HepG2 (cell line): ENCODE results near the gene COX5B. TPM values are rescaled to one million over a fixed set of nuclear protein-coding genes. Genes with fewer than 3 reads are reported as not detected.

Experiments used
- ARNTL ChIP-seq: sonication (generic); formaldehyde crosslinking; IDR thresholded peaks from 2 replicates; pipeline ENCODE4 v1.4.0; 2020; ENCODE audit warnings: mild to moderate bottlenecking, missing genetic modification reagents
- CREM ChIP-seq, 2 experiments: sonication (generic) in 1 of 2; formaldehyde crosslinking in 1 of 2; IDR thresholded peaks; 2 replicates each; pipeline versions ENCODE4 v1.4.0 to v1.6.1; 2016 to 2020; ENCODE audit warnings: antibody characterized with exemption in 1 of 2, mild to moderate bottlenecking in 1 of 2, missing genetic modification reagents in 1 of 2
- HNF1A ChIP-seq, 2 experiments: sonication (generic) in 1 of 2; formaldehyde crosslinking in 1 of 2; IDR thresholded peaks; 2 replicates each; pipeline versions ENCODE4 v1.4.0 to v1.6.1; 2016 to 2020; ENCODE audit warnings: borderline replicate concordance in 1 of 2, low read depth in 1 of 2, mild to moderate bottlenecking in 1 of 2, missing genetic modification reagents in 1 of 2
- KAT8 ChIP-seq: IDR thresholded peaks from 2 replicates; pipeline ENCODE4 v1.6.1; 2016; ENCODE audit warnings: missing genetic modification reagents, missing compliant biosample characterization
- KLF15 ChIP-seq: sonication (generic); formaldehyde crosslinking; IDR thresholded peaks from 2 replicates; pipeline ENCODE4 v1.8.1; 2023; ENCODE audit warnings: borderline replicate concordance, mild to moderate bottlenecking, inconsistent platforms, missing genetic modification reagents, mixed read lengths
- PBX3 ChIP-seq: sonication (generic); formaldehyde crosslinking; IDR thresholded peaks from 2 replicates; pipeline ENCODE4 v1.8.1; 2023; ENCODE audit warnings: missing genetic modification reagents, inconsistent platforms, borderline replicate concordance
- RARA ChIP-seq: IDR thresholded peaks from 2 replicates; pipeline ENCODE4 v1.6.1; 2016; ENCODE audit warnings: missing genetic modification reagents, missing compliant biosample characterization
- RBM22 ChIP-seq: fragments of 200-400 bp; formaldehyde crosslinking; optimal IDR thresholded peaks from 2 replicates; pipeline ENCODE3; 2017; ENCODE audit warnings: mild to moderate bottlenecking, low read length, moderate library complexity
- RFXAP ChIP-seq: sonication (generic); formaldehyde crosslinking; IDR thresholded peaks from 2 replicates; pipeline ENCODE4 v1.4.0; 2020; ENCODE audit warnings: missing genetic modification reagents, borderline replicate concordance
- SALL2 ChIP-seq: sonication (generic); formaldehyde crosslinking; IDR thresholded peaks from 2 replicates; pipeline ENCODE4 v1.8.1; 2023; ENCODE audit warnings: mild to moderate bottlenecking, missing genetic modification reagents, inconsistent platforms
- SOX5 ChIP-seq: IDR thresholded peaks from 2 replicates; pipeline ENCODE4 v1.6.1; 2016; ENCODE audit warnings: borderline replicate concordance
- SP4 ChIP-seq: sonication (generic); formaldehyde crosslinking; IDR thresholded peaks from 2 replicates; pipeline ENCODE4 v1.8.1; 2023; ENCODE audit warnings: mild to moderate bottlenecking, missing genetic modification reagents
- TEAD2 ChIP-seq: sonication (generic); formaldehyde crosslinking; IDR thresholded peaks from 2 replicates; pipeline ENCODE4 v1.9.0; 2021; ENCODE audit warnings: missing genetic modification reagents
- ZFP36L1 ChIP-seq: sonication (generic); formaldehyde crosslinking; IDR thresholded peaks from 2 replicates; pipeline ENCODE4 v1.8.0; 2022; ENCODE audit warnings: mild to moderate bottlenecking, missing genetic modification reagents, moderate library complexity
- ZNF235 ChIP-seq: sonication (generic); formaldehyde crosslinking; IDR thresholded peaks from 2 replicates; pipeline ENCODE4 v1.8.1; 2023; ENCODE audit warnings: mild to moderate bottlenecking, missing genetic modification reagents, borderline replicate concordance
- ZNF501 ChIP-seq: sonication (generic); formaldehyde crosslinking; IDR thresholded peaks from 2 replicates; pipeline ENCODE4 v1.5.1; 2020; ENCODE audit warnings: mild to moderate bottlenecking, moderate library complexity, missing genetic modification reagents
- ZNF550 ChIP-seq: sonication (generic); formaldehyde crosslinking; IDR thresholded peaks from 2 replicates; pipeline ENCODE4 v1.4.0; 2020; ENCODE audit warnings: mild to moderate bottlenecking, missing genetic modification reagents, borderline replicate concordance
- ZNF567 ChIP-seq: sonication (generic); formaldehyde crosslinking; IDR thresholded peaks from 2 replicates; pipeline ENCODE4 v1.8.1; 2023; ENCODE audit warnings: mild to moderate bottlenecking, missing genetic modification reagents, borderline replicate concordance
- ZNF674 ChIP-seq: sonication (generic); formaldehyde crosslinking; IDR thresholded peaks from 2 replicates; pipeline ENCODE4 v1.5.0; 2020; ENCODE audit warnings: low read depth, mild to moderate bottlenecking, missing genetic modification reagents
- ZNF772 ChIP-seq: sonication (generic); formaldehyde crosslinking; IDR thresholded peaks from 2 replicates; pipeline ENCODE4 v1.5.0; 2020; ENCODE audit warnings: mild to moderate bottlenecking, missing genetic modification reagents
- polyA plus RNA-seq, 8 experiments: library from polyadenylated mRNA; depleted of rRNA in 3 of 8; stranded (reverse) in 7 of 8; unstranded in 1 of 8; fragments of >200 nt; fragmentation: Illumina TruSeq in 4 of 8; extraction: Trizol in 4 of 8; gene quantifications; 2 replicates each; pipeline versions ENCODE4 v1.2.1 to v1.2.3, GENCODE V29; 2011 to 2016; ENCODE audit warnings: low read depth in 4 of 8, missing spikeins in 1 of 8, mixed read lengths in 1 of 8; ENCODE audit not compliant: insufficient read depth in 1 of 8
- total RNA-seq, 5 experiments: library from RNA; depleted of rRNA; stranded (reverse); fragments of >200 nt; fragmentation: Illumina TruSeq; extraction: Trizol; gene quantifications; 2 replicates each; pipeline ENCODE4 v1.2.3, GENCODE V29; 2016; ENCODE audit warnings: low read depth in 1 of 5
- TF ChIP-seq, protein P1 (sequence below): sonication (generic); formaldehyde crosslinking; IDR thresholded peaks from 2 replicates; pipeline ENCODE4 v1.4.0; 2020; ENCODE audit warnings: missing genetic modification reagents
- TF ChIP-seq, protein P2 (sequence below): fragments of 450-650 bp; IDR thresholded peaks from 2 replicates; pipeline ENCODE4 v1.6.1; 2017

COX5B gene
- total and polyA plus RNA-seq, 2 of the 13 experiments (the other 11 are each of a cell fraction or from before 2014, with no cell fraction given): 453 to 536 TPM

GRCh38 chr2:97662895-97663625 lies 17.2 kb downstream of the COX5B start (continued):
- TF ChIP-seq ZNF550 (CRISPR knock-in tag) (0 out of 2 replicates have a peak, but pooled peaks have one; percentile 57), PBX3 (0 out of 2 replicates have a peak, but pooled peaks have one; percentile 48), SOX5 (CRISPR knock-in tag) (peak; percentile 27; the same call in 1 of the 2 replicates), RBM22 (peak; percentile 20), RFXAP (peak; percentile 73; the same call in 1 of the 2 replicates), KLF15 (no peak), ZNF674 (CRISPR knock-in tag) (no peak), ZNF501 (CRISPR knock-in tag) (peak; percentile 82), ARNTL (CRISPR knock-in tag) (0 out of 2 replicates have a peak, but pooled peaks have one; percentile 41), RARA (CRISPR knock-in tag) (peak; percentile 60), KAT8 (peak; percentile 56; the same call in 1 of the 2 replicates), ZNF567 (CRISPR knock-in tag) (no peak), SALL2 (0 out of 2 replicates have a peak, but pooled peaks have one; percentile 29), ZNF772 (CRISPR knock-in tag) (no peak), TEAD2 (CRISPR knock-in tag) (0 out of 2 replicates have a peak, but pooled peaks have one; percentile 61), HNF1A (IDR thresholded peaks at IDR 0.05; ENCODE audit: low read depth) (no peak), HNF1A (CRISPR knock-in tag; IDR thresholded peaks at IDR 0.05; ENCODE audit: borderline replicate concordance) (no peak), SP4 (CRISPR knock-in tag) (0 out of 2 replicates have a peak, but pooled peaks have one; percentile 12), ZNF235 (CRISPR knock-in tag) (no peak), CREM (IDR thresholded peaks at IDR 0.05) (peak; percentile 37; the same call in 1 of the 2 replicates), CREM (CRISPR knock-in tag; IDR thresholded peaks at IDR 0.05) (no peak), ZFP36L1 (CRISPR knock-in tag) (peak; percentile 70; the same call in 1 of the 2 replicates)
- TF ChIP-seq, protein P1, sequence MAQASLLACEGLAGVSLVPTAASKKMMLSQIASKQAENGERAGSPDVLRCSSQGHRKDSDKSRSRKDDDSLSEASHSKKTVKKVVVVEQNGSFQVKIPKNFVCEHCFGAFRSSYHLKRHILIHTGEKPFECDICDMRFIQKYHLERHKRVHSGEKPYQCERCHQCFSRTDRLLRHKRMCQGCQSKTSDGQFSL (CRISPR knock-in tag): no peak
- TF ChIP-seq, protein P2, sequence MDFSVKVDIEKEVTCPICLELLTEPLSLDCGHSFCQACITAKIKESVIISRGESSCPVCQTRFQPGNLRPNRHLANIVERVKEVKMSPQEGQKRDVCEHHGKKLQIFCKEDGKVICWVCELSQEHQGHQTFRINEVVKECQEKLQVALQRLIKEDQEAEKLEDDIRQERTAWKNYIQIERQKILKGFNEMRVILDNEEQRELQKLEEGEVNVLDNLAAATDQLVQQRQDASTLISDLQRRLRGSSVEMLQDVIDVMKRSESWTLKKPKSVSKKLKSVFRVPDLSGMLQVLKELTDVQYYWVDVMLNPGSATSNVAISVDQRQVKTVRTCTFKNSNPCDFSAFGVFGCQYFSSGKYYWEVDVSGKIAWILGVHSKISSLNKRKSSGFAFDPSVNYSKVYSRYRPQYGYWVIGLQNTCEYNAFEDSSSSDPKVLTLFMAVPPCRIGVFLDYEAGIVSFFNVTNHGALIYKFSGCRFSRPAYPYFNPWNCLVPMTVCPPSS: no peak
